ENCODE measurements around the gene PYGM.

GRCh38 chr11:64722141-64723065 lies 37.4 kb downstream of the PYGM start:
- no peak for TF ChIP-seq POLR2A (IDR thresholded peaks at IDR 0.05; ENCODE audit: control extremely low read depth in 1 of 2, low read depth in 2 of 2, low read length in 2 of 2)
- TF ChIP-seq ATF3 (IDR thresholded peaks at IDR 0.05; ENCODE audit: insufficient read depth, low read depth, low read length) = no peak
- TF ChIP-seq CTCF (IDR thresholded peaks at IDR 0.05; ENCODE audit: control extremely low read depth in 1 of 3, insufficient read depth in 1 of 3, low read depth in 1 of 3, low read length in 3 of 3) = no peak
- no peak for TF ChIP-seq MAFK (IDR thresholded peaks at IDR 0.05; ENCODE audit: low read depth, low read length)
